ACC112 (cell line): ENCODE results near the gene RBM47.

Source experiments
- H2AFZ ChIP-seq: fragments of 200-600 bp; sonication (generic); one replicate; pipeline ENCODE4 v1.6.0; 2017; ENCODE audit warnings: antibody characterized with exemption, low read length; ENCODE audit not compliant: unreplicated experiment
- H3K27ac ChIP-seq: fragments of 200-600 bp; sonication (generic); 2 replicates; pipeline ENCODE4 v1.5.1; 2014; ENCODE audit warnings: low read depth, mild to moderate bottlenecking, antibody characterized with exemption, low read length, moderate library complexity
- H3K27me3 ChIP-seq: fragments of 200-600 bp; sonication (generic); 2 replicates; pipeline ENCODE4 v1.6.1; 2014; ENCODE audit warnings: mild to moderate bottlenecking, antibody characterized with exemption, low read length, moderate library complexity, mixed read lengths; ENCODE audit not compliant: insufficient read depth
- H3K36me3 ChIP-seq: fragments of 200-600 bp; sonication (generic); 2 replicates; pipeline ENCODE4 v1.6.1; 2016; ENCODE audit warnings: mild to moderate bottlenecking, antibody characterized with exemption, low read length, moderate library complexity, mixed read lengths; ENCODE audit not compliant: insufficient read depth
- H3K4me1 ChIP-seq: fragments of 200-600 bp; sonication (generic); one replicate; pipeline ENCODE4 v1.6.1; 2016; ENCODE audit warnings: low read length, mixed read lengths; ENCODE audit not compliant: insufficient read depth, unreplicated experiment, control insufficient read depth
- H3K4me3 ChIP-seq: fragments of 200-600 bp; sonication (generic); 2 replicates; pipeline ENCODE4 v1.5.1; 2014; ENCODE audit warnings: mild to moderate bottlenecking, low read depth, low read length
- H3K79me2 ChIP-seq: fragments of 200-600 bp; sonication (generic); one replicate; pipeline ENCODE4 v1.6.0; 2016; ENCODE audit warnings: low read length; ENCODE audit not compliant: control insufficient read depth, unreplicated experiment, insufficient read depth

RBM47 gene

DNA sequence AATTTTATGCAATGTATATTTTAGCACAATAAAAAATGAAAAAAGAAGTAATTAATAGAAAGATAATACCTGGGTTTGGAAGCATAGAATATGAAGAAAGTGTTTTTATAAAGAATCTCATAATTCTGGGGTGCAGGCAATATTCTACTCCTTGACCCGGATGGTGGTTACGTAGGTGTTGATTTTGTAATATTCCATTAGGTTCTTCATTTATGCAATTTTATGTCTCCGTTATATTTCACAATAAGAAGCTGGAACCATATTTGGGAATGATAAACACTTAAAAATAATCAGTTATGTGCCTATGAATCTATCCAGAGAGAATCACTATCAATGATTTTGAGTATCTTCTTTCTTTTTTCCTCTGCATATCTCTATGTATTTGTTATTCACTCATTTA lies 256.0 kb downstream of the RBM47 start:
- Histone ChIP-seq H3K4me3 (no peak overlapping the region), H3K27me3 (0 out of 2 replicates have a peak, but pooled peaks cover 5% of the 10 kb centered on the region), H3K4me1 (no peaks in the 10 kb centered on the region), H3K36me3 (no peaks in the 10 kb centered on the region), H3K27ac (no peak overlapping the region), H3K79me2 (no peaks in the 10 kb centered on the region), H2AFZ (no peak overlapping the region)
